Spleen (tissue), 11 donors: ENCODE measurements around the gene IFT81. TPM values are rescaled to one million over a fixed set of nuclear protein-coding genes. Genes with fewer than 3 reads are reported as not detected.

Experiments
- DNase-seq: peaks from one replicate; pipeline ENCODE4 v3.0.0-alpha.2; 2020
- H3K27ac ChIP-seq, 8 donors: fragments of 200-600 bp; sonication (generic) in 7 of 8; 1 replicate in 4 of 8; 2 replicates in 4 of 8; pipeline versions ENCODE4 v1.5.0 to v1.8.0; 2016 to 2021; ENCODE audit warnings: inconsistent platforms in 4 of 8, mild to moderate bottlenecking in 4 of 8, moderate library complexity in 1 of 8
- H3K27me3 ChIP-seq, 7 donors: fragments of 200-600 bp; sonication (generic) in 6 of 7; replicated peaks in 1 of 7; 1 replicate in 4 of 7; 2 replicates in 3 of 7; pipeline versions ENCODE4 v1.5.0 to v1.8.0; 2016 to 2021; ENCODE audit warnings: inconsistent platforms in 3 of 7, mild to moderate bottlenecking in 1 of 7
- H3K36me3 ChIP-seq, 6 donors: fragments of 200-600 bp; sonication (generic) in 5 of 6; 1 replicate in 4 of 6; 2 replicates in 2 of 6; pipeline versions ENCODE4 v1.5.0 to v1.8.0; 2016 to 2021; ENCODE audit warnings: inconsistent platforms in 2 of 6
- H3K4me1 ChIP-seq, 6 donors: fragments of 200-600 bp; sonication (generic) in 5 of 6; 1 replicate in 3 of 6; 2 replicates in 3 of 6; pipeline versions ENCODE4 v1.5.0 to v1.8.0; 2016 to 2021; ENCODE audit warnings: inconsistent platforms in 3 of 6
- H3K4me3 ChIP-seq, 8 donors: fragments of 200-600 bp; sonication (generic) in 7 of 8; 1 replicate in 4 of 8; 2 replicates in 4 of 8; pipeline versions ENCODE4 v1.5.0 to v1.8.0; 2016 to 2021; ENCODE audit warnings: inconsistent platforms in 4 of 8, mild to moderate bottlenecking in 4 of 8, moderate library complexity in 2 of 8
- H3K9me3 ChIP-seq, 8 donors: fragments of 200-600 bp; sonication (generic) in 7 of 8; 1 replicate in 4 of 8; 2 replicates in 4 of 8; pipeline versions ENCODE4 v1.5.0 to v1.8.0; 2016 to 2021; ENCODE audit warnings: inconsistent platforms in 4 of 8
- POLR2A ChIP-seq, 3 donors: fragments of 450-650 bp; IDR thresholded peaks; one replicate each; pipeline ENCODE4 v1.5.1; 2017; ENCODE audit warnings: antibody characterized with exemption in 3 of 3, mild to moderate bottlenecking in 1 of 3
- POLR2AphosphoS5 ChIP-seq, 3 donors: sonication (generic); formaldehyde crosslinking; IDR thresholded peaks; one replicate each; pipeline ENCODE4 v1.5.1; 2017; ENCODE audit warnings: antibody characterized with exemption in 3 of 3
- WGBS, 5 donors: extraction: QIAGEN DNeasy Blood & Tissue Kit in 3 of 5; methylation state at CpG; one replicate each; pipeline versions ENCODE4 v1.1.5 to v1.1.7; 2013 to 2018; 5-methylcytosine and 5-hydroxymethylcytosine counted together
- intact Hi-C: fragments of 100-400 bp; cut with DNase I; formaldehyde crosslinking; loops from one replicate; pipeline ENCODE4 v1.15.0; 2023; ENCODE audit warnings: low total_unique reads
- polyA plus RNA-seq, 3 donors: library from polyadenylated mRNA; stranded (reverse); fragments of 200-250 nt; gene quantifications; one replicate each; pipeline ENCODE4 v1.2.1, GENCODE V29; 2013
- total RNA-seq, 7 donors: library from RNA; depleted of rRNA in 3 of 7; stranded (reverse); fragments of >200 nt in 3 of 7; fragmentation: NEBNext Ultra II Directional in 4 of 7; extraction: Animal tissue kit (Norgen Biotek cat#: 25700) in 4 of 7; gene quantifications; one replicate each; pipeline versions ENCODE4 v1.1.0 to v1.2.1, GENCODE V29; 2016 to 2021
- TF ChIP-seq, protein P1 (sequence below), 11 experiments: fragments of 200-600 bp in 7 of 11; fragments of 450-650 bp in 4 of 11; sonication (generic) in 4 of 11; IDR thresholded peaks in 8 of 11; conservative IDR thresholded peaks in 3 of 11; 1 replicate in 7 of 11; 2 replicates in 4 of 11; pipeline versions ENCODE4 v1.4.0 to v1.8.0; 2016 to 2021; ENCODE audit warnings: antibody characterized with exemption in 11 of 11, inconsistent platforms in 4 of 11, mild to moderate bottlenecking in 1 of 11
- donor health status: healthy with polysubstance abuse.
- donor health status: DM: no; HTN: no; CAD: no; lungs with moderate emphysema.
- donor health status: DM: no; HTN: no; CAD: no.
- donor health status: Bipolar disorder and iron deficiency.
- donor health status: healthy.
- donor health status: DM: no; HTN: no; CAD: no.
- donor health status: DM: yes; HTN: yes; CAD: no.

IFT81 gene
- total and polyA plus RNA-seq, 10 donors = 1.8 to 10.1 (median 5.2) TPM

- Histone ChIP-seq H3K4me1 (peaks cover 0 to 7% (median 0%) of the 10 kb centered on the region in 6 donors), H3K27me3 (no peaks in the 10 kb centered on the region), H3K9me3 (no peaks in the 10 kb centered on the region), H3K36me3 (peaks cover 0 to 4% (median 0%) of the 10 kb centered on the region in 6 donors), H3K4me3 (no peak overlapping the region), H3K27ac (no peak overlapping the region)
- TF ChIP-seq POLR2A (IDR thresholded peaks at IDR 0.05) (no peak), POLR2AphosphoS5 (IDR thresholded peaks at IDR 0.05) (no peak)
- TF ChIP-seq, protein P1, sequence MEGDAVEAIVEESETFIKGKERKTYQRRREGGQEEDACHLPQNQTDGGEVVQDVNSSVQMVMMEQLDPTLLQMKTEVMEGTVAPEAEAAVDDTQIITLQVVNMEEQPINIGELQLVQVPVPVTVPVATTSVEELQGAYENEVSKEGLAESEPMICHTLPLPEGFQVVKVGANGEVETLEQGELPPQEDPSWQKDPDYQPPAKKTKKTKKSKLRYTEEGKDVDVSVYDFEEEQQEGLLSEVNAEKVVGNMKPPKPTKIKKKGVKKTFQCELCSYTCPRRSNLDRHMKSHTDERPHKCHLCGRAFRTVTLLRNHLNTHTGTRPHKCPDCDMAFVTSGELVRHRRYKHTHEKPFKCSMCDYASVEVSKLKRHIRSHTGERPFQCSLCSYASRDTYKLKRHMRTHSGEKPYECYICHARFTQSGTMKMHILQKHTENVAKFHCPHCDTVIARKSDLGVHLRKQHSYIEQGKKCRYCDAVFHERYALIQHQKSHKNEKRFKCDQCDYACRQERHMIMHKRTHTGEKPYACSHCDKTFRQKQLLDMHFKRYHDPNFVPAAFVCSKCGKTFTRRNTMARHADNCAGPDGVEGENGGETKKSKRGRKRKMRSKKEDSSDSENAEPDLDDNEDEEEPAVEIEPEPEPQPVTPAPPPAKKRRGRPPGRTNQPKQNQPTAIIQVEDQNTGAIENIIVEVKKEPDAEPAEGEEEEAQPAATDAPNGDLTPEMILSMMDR (IDR thresholded peaks at IDR 0.05 in 8 of 11, conservative IDR thresholded peaks at IDR 0.05 in 3 of 11) = no peak
- intact Hi-C loops = loop anchor here (10.0 kb wide), 1 partner anchor 143 kb away; no protein-coding TSS in a partner anchor
- no peak for DNase-seq
- 77 to 91% (median 86%) methylated on average over 10 to 14 of the region's 14 CpGs for WGBS, 5 donors
These were observed 123.4 kb downstream of the IFT81 start for GRCh38 chr12:110247340-110248095.

- DNase-seq = no peak
- H3K27ac ChIP-seq = no peak overlapping the region
- 93 to 98% (median 95%) methylated on average over 4 of the region's 4 CpGs for WGBS, 5 donors
These were observed 123.9 kb downstream of the IFT81 start for GRCh38 chr12:110248096-110248447.

DNA sequence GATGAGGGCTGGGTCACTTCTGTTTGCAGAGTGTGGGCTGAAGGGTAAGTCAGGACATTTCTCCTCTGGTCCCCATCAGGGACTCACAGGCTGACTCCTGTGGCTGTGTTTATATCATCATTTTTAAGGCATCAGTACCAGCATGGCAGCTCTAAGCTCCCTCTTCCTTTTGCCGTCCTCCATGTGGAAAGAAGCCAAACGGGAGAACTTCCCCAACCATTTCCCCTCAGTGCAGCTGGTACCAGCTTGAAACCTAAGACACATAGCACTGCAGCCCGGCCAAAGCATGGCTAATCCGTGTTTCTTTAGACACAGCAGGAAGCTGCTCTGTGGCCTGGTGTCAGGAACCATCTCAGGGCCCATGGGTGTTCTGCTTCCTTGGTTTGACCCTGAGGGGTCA lies 124.9 kb downstream of the IFT81 start:
- Histone ChIP-seq H3K4me3 (no peak overlapping the region), H3K36me3 (no peaks in the 10 kb centered on the region), H3K9me3 (no peaks in the 10 kb centered on the region), H3K4me1 (peaks cover 0 to 20% (median 0%) of the 10 kb centered on the region in 6 donors), H3K27me3 (no peaks in the 10 kb centered on the region), H3K27ac (no peak overlapping the region)
- 8 to 22% (median 15%) methylated on average over 4 of the region's 4 CpGs for WGBS, 5 donors
- DNase-seq = no peak
- intact Hi-C loops = loop anchor here (10.0 kb wide), 1 partner anchor 144 kb away; no protein-coding TSS in a partner anchor
- TF ChIP-seq, protein P1 (IDR thresholded peaks at IDR 0.05 in 8 of 11, conservative IDR thresholded peaks at IDR 0.05 in 3 of 11) = no peak
- no peak for TF ChIP-seq POLR2AphosphoS5 (IDR thresholded peaks at IDR 0.05)
- no peak for TF ChIP-seq POLR2A (IDR thresholded peaks at IDR 0.05)

More at GRCh38 chr12:110248096-110248447, 123.9 kb downstream of the IFT81 start:
- Histone ChIP-seq H3K36me3 (no peaks in the 10 kb centered on the region), H3K27me3 (no peaks in the 10 kb centered on the region), H3K4me3 (no peak overlapping the region), H3K9me3 (no peaks in the 10 kb centered on the region), H3K4me1 (peaks cover 0 to 10% (median 0%) of the 10 kb centered on the region in 6 donors)
- intact Hi-C loops = loop anchor here (10.0 kb wide), 1 partner anchor 143 kb away; no protein-coding TSS in a partner anchor
- TF ChIP-seq, protein P1 (IDR thresholded peaks at IDR 0.05 in 8 of 11, conservative IDR thresholded peaks at IDR 0.05 in 3 of 11) = no peak
- no peak for TF ChIP-seq POLR2AphosphoS5 (IDR thresholded peaks at IDR 0.05)

GRCh38 chr12:110249716-110250225 lies 125.6 kb downstream of the IFT81 start:
- no peaks in the 10 kb centered on the region for H3K9me3 ChIP-seq
- DNase-seq = no peak
- H3K27ac ChIP-seq = peak overlapping the region in 1 of 8 donors; percentile 21
- no peaks in the 10 kb centered on the region for H3K36me3 ChIP-seq
- TF ChIP-seq, protein P1 (IDR thresholded peaks at IDR 0.05 in 8 of 11, conservative IDR thresholded peaks at IDR 0.05 in 3 of 11) = no peak
- TF ChIP-seq POLR2AphosphoS5 (IDR thresholded peaks at IDR 0.05) = no peak
- TF ChIP-seq POLR2A (IDR thresholded peaks at IDR 0.05) = no peak
- H3K27me3 ChIP-seq = no peaks in the 10 kb centered on the region
- intact Hi-C loops = loop anchor here (10.0 kb wide), 1 partner anchor 145 kb away; no protein-coding TSS in a partner anchor
- no peak overlapping the region for H3K4me3 ChIP-seq
- 79 to 88% (median 81%) methylated on average over 7 of the region's 7 CpGs for WGBS, 5 donors
- H3K4me1 ChIP-seq = peaks cover 0 to 21% (median 0%) of the 10 kb centered on the region in 6 donors
